Measurements from ENCODE around the gene ATAD5. TPM values are rescaled to one million over a fixed set of nuclear protein-coding genes. Genes with fewer than 3 reads are reported as not detected.

ATAD5 gene
- polyA plus RNA-seq, 1 of the 3 experiments (the other 2 are of a cell fraction): 0.66 TPM

GRCh38 chr17:30790279-30790678 lies 41.5 kb upstream of the ATAD5 start (continued):
- TF ChIP-seq REST (IDR thresholded peaks at IDR 0.05; ENCODE audit: low read depth, low read length): no peak
- no peak for TF ChIP-seq ELF1 (IDR thresholded peaks at IDR 0.05)
- no peak for TF ChIP-seq YY1 (IDR thresholded peaks at IDR 0.05; ENCODE audit: low read depth)
- TF ChIP-seq MEF2A (IDR thresholded peaks at IDR 0.05; ENCODE audit: borderline replicate concordance, low read depth): no peak
- TF ChIP-seq GATA2 (CRISPR knock-in tag; IDR thresholded peaks at IDR 0.05): no peak
- TF ChIP-seq RFX5 (IDR thresholded peaks at IDR 0.05; ENCODE audit: low read length): no peak
- TF ChIP-seq EP300 (IDR thresholded peaks at IDR 0.05; ENCODE audit: borderline replicate concordance in 1 of 2, low read depth in 1 of 2, low read length in 1 of 2): no peak
- TF ChIP-seq FOXM1 (IDR thresholded peaks at IDR 0.05; ENCODE audit: low read depth): no peak
- no peak for TF ChIP-seq USF2 (IDR thresholded peaks at IDR 0.05; ENCODE audit: borderline replicate concordance, low read depth, low read length)
- no peak for TF ChIP-seq ZBTB33 (IDR thresholded peaks at IDR 0.05; ENCODE audit: borderline replicate concordance, low read depth)

GRCh38 chr17:30793282-30793977 lies 38.3 kb upstream of the ATAD5 start:
- Histone ChIP-seq H3K9ac (no peak overlapping the region), H2AFZ (ENCODE audit: low read depth) (no peak overlapping the region), H3K4me1 (ENCODE audit: control insufficient read depth in 1 of 2, insufficient read depth in 2 of 2, low read depth in 1 of 2, low read length in 1 of 2) (no peaks in the 10 kb centered on the region), H3K4me2 (no peak overlapping the region), H3K27ac (ENCODE audit: low read depth in 2 of 2, low read length in 1 of 2) (no peak overlapping the region), H4K20me1 (ENCODE audit: insufficient read depth) (no peaks in the 10 kb centered on the region), H3K4me3 (ENCODE audit: low read depth in 2 of 2, low read length in 1 of 2) (no peak overlapping the region), H3K36me3 (replicated peaks in 1 of 2; ENCODE audit: control insufficient read depth in 1 of 2, insufficient read depth in 2 of 2, low read length in 1 of 2) (peaks cover 20 to 67% of the 10 kb centered on the region in 2 experiments), H3K79me2 (ENCODE audit: insufficient read depth) (0 out of 2 replicates have a peak, but pooled peaks cover 1% of the 10 kb centered on the region), H3K27me3 (ENCODE audit: insufficient read depth) (no peaks in the 10 kb centered on the region), H3K9me3 (no peaks in the 10 kb centered on the region), H3K9me2 (no peaks in the 10 kb centered on the region), H3F3A (replicated peaks; ENCODE audit: insufficient read depth) (peaks cover 63% of the 10 kb centered on the region)
- POLR2A ChIA-PET: no interaction called here
- CTCF ChIA-PET: interaction anchor here (0.9 kb wide), 1 partner anchor 10 kb away, joined by 3 read pairs; no protein-coding TSS in a partner anchor
- no peak for DNase-seq
- TF ChIP-seq SIN3A (IDR thresholded peaks at IDR 0.05; ENCODE audit: borderline replicate concordance, low read depth, low read length) (no peak), NRF1 (IDR thresholded peaks at IDR 0.05; ENCODE audit: low read depth, low read length) (no peak), MXI1 (IDR thresholded peaks at IDR 0.05; ENCODE audit: low read depth, low read length) (no peak), MEF2A (IDR thresholded peaks at IDR 0.05; ENCODE audit: borderline replicate concordance, low read depth) (no peak), TCF12 (IDR thresholded peaks at IDR 0.05) (no peak), RCOR1 (IDR thresholded peaks at IDR 0.05; ENCODE audit: low read length) (no peak), FOXM1 (IDR thresholded peaks at IDR 0.05; ENCODE audit: low read depth) (no peak), YY1 (IDR thresholded peaks at IDR 0.05; ENCODE audit: low read depth) (no peak), MAX (IDR thresholded peaks at IDR 0.05; ENCODE audit: low read depth) (no peak)
- 97% methylated on average over 9 of the region's 9 CpGs for WGBS (ENCODE audit: low lambda C conversion rate)

Measured in SK-N-SH (cell line).